WTC11 (cell line): ENCODE data around the gene NINL.

ENCODE experiments used
- CTCF ChIP-seq: fragments of 200-600 bp; IDR thresholded peaks from 2 replicates; pipeline ENCODE4 v1.8.0; 2022; ENCODE audit warnings: antibody characterized with exemption
- IRF2 ChIP-seq: sonication (generic); formaldehyde crosslinking; IDR thresholded peaks from 2 replicates; pipeline ENCODE4 v1.8.0; 2022; ENCODE audit warnings: low read depth, missing genetic modification reagents, borderline replicate concordance
- ZNF232 ChIP-seq: sonication (generic); formaldehyde crosslinking; IDR thresholded peaks from 2 replicates; pipeline ENCODE4 v1.8.0; 2022; ENCODE audit warnings: mild to moderate bottlenecking, missing genetic modification reagents
- ZNF512 ChIP-seq: sonication (generic); formaldehyde crosslinking; IDR thresholded peaks from 2 replicates; pipeline ENCODE4 v1.8.1; 2022; ENCODE audit warnings: missing genetic modification reagents, borderline replicate concordance

- no peak for TF ChIP-seq CTCF
- no peak for TF ChIP-seq ZNF232 (CRISPR knock-in tag)
- TF ChIP-seq IRF2 = no peak
- TF ChIP-seq ZNF512 (CRISPR knock-in tag) = no peak
Measured at GRCh38 chr20:25459111-25459830, 126.1 kb downstream of the NINL start.
